Measurements from ENCODE around the gene STK11.
A peak's percentile ranks its signal among the peaks of the same experiment; 100 is the strongest.

Gene STK11

DNA sequence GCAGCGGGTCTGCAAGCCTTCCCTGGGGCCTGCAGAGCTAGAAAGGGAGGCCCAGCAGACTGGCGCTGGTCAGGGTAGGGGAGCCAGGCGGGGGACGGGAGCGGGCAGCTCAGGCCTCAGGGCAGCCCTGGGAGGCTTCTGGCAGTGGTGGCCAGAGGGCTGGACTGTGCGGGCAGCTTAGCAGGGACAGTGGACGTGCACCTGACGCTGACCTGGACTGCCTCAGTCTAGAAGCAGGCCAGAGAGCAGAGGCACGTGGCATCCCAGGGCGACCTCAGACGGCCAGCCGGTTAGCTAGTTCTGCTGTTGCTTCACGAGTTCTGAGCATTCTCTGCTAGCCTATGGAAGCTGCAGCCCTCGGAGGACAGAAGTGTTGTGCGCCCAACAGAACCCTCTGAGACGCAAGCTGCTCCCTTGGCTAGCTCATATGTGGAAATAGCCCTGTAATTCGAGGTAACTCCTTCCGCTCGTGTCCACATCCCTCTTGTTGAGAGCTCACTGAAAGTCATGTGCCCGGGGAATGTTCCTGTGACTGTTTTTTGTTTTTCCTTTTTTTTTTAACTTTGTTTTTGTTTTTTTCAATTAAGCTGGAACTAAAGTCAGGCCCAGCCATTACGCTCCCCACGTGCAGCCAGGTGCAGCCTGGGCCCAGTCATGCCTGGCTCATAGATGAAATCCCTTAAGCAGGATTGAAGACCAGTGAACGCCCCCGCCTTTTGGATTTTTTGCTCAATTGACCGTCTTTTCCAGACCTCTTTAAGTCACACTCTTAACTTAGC lies 67.9 kb downstream of the STK11 start:
- DNase-seq (ENCODE audit: low spot score): no peak

DNA sequence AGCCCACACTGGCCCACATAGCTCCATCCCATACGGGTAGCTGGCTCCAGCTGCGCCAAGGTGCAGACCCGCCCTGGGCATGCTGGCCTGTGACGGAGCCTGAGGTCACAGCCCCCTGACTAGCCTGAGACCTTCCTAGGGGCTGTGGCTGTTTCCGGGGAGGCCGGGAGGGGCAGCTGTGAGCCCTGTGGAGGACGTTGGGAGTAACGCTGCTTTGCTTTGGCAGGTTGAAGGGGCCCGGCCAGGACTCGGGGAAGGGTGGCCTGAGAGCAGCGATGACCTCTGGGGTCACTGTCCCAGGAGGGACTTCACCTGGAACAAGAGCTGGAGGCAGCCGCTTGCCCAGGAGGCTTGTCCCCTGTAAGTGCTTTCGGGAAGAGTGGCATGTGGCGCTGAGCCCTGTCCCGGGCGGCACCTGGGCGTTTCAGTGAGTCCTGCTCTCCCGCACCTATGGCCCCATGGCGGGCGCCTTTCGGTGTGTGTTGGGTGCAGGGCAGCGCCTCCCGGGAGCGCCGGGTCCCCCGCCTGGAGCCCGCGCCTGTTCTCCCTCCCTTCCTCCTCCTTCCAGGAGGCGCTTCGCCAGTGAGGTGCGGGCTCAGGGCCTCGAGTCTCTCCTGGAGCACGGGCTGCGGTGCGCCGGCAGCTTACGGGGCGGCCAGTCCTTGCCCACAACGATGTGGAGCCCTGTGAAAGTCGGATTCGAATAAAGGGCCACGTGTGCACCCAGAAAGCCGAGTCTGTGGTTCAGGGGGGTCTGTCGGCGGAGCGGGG lies 68.7 kb downstream of the STK11 start:
- DNase-seq (ENCODE audit: low spot score): no peak

- DNase-seq (ENCODE audit: low spot score): no peak
Measured at GRCh38 chr19:1274852-1275259, 69.3 kb downstream of the STK11 start.

DNA sequence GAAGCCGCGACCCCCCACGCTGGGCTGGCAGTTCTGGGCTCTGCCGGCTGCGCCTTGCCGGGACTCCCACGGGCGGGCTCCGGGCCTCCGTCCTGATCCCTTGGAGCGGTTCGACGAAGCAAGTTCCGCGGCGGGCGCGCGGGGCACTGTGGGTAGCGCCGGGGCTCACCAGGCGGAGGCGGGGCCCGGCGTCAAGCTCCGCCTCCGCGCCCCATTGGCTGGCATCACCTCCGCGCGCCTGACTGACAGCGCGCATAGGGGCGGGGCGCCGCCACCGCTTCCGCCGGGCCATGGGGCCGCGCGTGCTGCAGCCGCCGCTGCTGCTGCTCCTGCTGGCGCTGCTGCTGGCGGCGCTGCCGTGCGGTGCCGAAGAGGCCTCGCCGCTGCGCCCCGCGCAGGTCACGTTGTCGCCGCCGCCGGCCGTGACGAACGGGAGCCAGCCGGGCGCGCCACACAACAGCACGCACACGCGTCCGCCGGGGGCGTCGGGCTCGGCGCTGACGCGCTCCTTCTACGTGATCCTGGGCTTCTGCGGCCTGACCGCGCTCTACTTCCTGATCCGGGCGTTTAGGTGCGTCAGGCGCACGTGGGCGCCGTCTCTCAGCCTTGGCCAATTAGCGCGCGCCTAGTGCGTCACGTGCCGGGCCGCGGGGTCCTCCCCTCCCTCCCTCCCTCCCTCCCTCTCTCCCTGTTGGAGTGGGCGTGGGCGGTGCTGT lies 69.8 kb downstream of the STK11 start, which contains the start of gene FAM174C:
Gene FAM174C, plus strand, starts transcription at position 271 of the 716 bp plus-strand sequence. Its CDS starts 20 bp downstream, at position 291.
- peak; percentile 98 for DNase-seq (ENCODE audit: low spot score)

- DNase-seq (ENCODE audit: low spot score): no peak
Measured at GRCh38 chr19:1275976-1276627, 70.5 kb downstream of the STK11 start.

GRCh38 chr19:1276628-1277022 lies 71.0 kb downstream of the STK11 start:
- DNase-seq (ENCODE audit: low spot score): no peak

DNA sequence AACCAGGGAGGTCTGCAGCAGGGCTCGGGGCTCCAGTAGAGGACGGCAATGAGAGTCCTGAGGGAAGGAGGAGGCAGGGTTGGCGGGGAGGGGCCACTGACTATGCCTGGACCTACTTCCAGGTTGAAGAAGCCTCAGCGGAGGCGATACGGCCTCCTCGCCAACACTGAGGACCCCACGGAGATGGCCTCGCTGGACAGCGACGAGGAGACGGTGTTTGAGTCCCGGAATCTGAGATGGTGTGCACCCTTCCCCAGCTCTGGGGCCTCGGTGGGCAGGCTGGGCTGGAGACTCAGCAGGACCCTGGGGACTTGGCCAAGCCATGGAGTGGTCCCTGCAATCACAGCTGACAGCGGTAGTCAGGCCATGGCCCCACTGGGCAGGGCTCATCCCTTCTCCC lies 71.5 kb downstream of the STK11 start:
- DNase-seq (ENCODE audit: low spot score): no peak

Measured in kidney tubule cell (primary cell).